Fibroblast of lung (primary cell): ENCODE measurements around the gene AP1S1.

Source experiments
- EZH2 ChIP-seq: IDR thresholded peaks from 2 replicates; pipeline ENCODE4 v1.5.1; 2012; ENCODE audit warnings: low read length, control low read depth, mild to moderate bottlenecking; ENCODE audit errors: missing control alignments
- TF ChIP-seq, protein P1 (sequence below), 2 donors: IDR thresholded peaks in 1 of 2; conservative IDR thresholded peaks in 1 of 2; 1 replicate in 1 of 2; 2 replicates in 1 of 2; pipeline ENCODE4 v1.5.1; 2011 to 2012; ENCODE audit warnings: low read length in 2 of 2, control low read depth in 1 of 2, inconsistent platforms in 1 of 2, low read depth in 1 of 2, mild to moderate bottlenecking in 1 of 2

DNA sequence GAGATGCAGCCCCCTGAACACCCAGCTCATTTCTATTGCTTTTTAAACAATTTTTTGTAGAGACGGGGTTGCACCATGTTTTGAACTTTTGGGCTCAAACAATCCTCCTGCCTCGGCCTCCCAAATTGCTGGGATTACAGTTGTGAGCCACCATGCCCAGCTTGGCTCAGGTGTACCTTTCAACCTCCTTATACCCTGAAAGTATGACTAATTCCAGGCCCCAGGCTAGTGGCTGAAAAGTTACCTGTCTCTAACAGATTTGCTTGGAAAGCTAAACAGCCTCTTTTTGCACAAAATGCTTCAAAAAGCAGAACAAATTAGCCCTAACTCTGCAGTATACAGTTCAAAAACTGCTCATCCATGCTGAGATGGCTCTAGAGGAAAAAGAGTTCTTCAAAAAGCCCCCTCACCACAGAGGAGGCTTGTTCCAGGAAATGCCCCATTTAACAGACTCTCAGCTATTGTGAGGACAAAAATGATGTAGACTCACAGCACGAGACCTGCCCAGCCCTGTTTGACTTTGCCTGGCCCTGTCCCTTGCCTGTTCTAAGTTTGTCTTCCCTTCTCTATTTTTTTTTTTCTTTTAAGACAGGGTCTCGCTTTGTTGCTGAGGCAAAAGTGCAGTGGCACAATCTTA, 13.4 kb upstream of the AP1S1 start:
- TF ChIP-seq, protein P1, sequence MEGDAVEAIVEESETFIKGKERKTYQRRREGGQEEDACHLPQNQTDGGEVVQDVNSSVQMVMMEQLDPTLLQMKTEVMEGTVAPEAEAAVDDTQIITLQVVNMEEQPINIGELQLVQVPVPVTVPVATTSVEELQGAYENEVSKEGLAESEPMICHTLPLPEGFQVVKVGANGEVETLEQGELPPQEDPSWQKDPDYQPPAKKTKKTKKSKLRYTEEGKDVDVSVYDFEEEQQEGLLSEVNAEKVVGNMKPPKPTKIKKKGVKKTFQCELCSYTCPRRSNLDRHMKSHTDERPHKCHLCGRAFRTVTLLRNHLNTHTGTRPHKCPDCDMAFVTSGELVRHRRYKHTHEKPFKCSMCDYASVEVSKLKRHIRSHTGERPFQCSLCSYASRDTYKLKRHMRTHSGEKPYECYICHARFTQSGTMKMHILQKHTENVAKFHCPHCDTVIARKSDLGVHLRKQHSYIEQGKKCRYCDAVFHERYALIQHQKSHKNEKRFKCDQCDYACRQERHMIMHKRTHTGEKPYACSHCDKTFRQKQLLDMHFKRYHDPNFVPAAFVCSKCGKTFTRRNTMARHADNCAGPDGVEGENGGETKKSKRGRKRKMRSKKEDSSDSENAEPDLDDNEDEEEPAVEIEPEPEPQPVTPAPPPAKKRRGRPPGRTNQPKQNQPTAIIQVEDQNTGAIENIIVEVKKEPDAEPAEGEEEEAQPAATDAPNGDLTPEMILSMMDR (conservative IDR thresholded peaks at IDR 0.05 in 1 of 2, IDR thresholded peaks at IDR 0.05 in 1 of 2; ENCODE audit: low read depth in 1 of 2, low read length in 2 of 2), result no peak
- no peak for TF ChIP-seq EZH2
